NCI-H460 (cell line): Measurements from ENCODE around the gene STX16. TPM values are rescaled to one million over a fixed set of nuclear protein-coding genes. Genes with fewer than 3 reads are reported as not detected.
A peak's percentile ranks its signal among the peaks of the same experiment; 100 is the strongest.

Experiments used
- DNase-seq: peaks from one replicate; pipeline ENCODE4 v3.0.0-alpha.2; 2016; ENCODE audit warnings: low read depth; ENCODE audit errors: extremely low read depth
- total RNA-seq: library from RNA; depleted of rRNA; stranded (reverse); fragments of >200 nt; shearing (Covaris generic); gene quantifications from 2 replicates; pipeline ENCODE4 v1.2.3, GENCODE V29; 2014

The STX16 gene
- total RNA-seq, 1 experiment from 2014 or later: 20.5 TPM

GRCh38 chr20:58651946-58652605 lies 993 bp downstream of the STX16 start:
- DNase-seq: peak; percentile 33

GRCh38 chr20:58652606-58653294 lies 1.7 kb downstream of the STX16 start:
- DNase-seq: peak; percentile 4

GRCh38 chr20:58654337-58654736 lies 3.3 kb downstream of the STX16 start:
- no peak for DNase-seq

- no peak for DNase-seq
Measured at GRCh38 chr20:58655328-58656107, 4.4 kb downstream of the STX16 start.

- no peak for DNase-seq
Measured at GRCh38 chr20:58656831-58657230, 5.7 kb downstream of the STX16 start.

- no peak for DNase-seq
Measured at GRCh38 chr20:58657262-58657661, 6.2 kb downstream of the STX16 start.

- DNase-seq: no peak
Measured at GRCh38 chr20:58657986-58658385, 6.9 kb downstream of the STX16 start.

- no peak for DNase-seq
Measured at GRCh38 chr20:58658760-58659159, 7.7 kb downstream of the STX16 start.

- no peak for DNase-seq
Measured at GRCh38 chr20:58659841-58660240, 8.8 kb downstream of the STX16 start.

- DNase-seq: no peak
Measured at GRCh38 chr20:58660855-58661597, 9.9 kb downstream of the STX16 start.

- DNase-seq: no peak
Measured at GRCh38 chr20:58661598-58662473, 10.8 kb downstream of the STX16 start.

- no peak for DNase-seq
Measured at GRCh38 chr20:58664331-58664730, 13.2 kb downstream of the STX16 start.

- DNase-seq: no peak
Measured at GRCh38 chr20:58664883-58665282, 13.8 kb downstream of the STX16 start.

GRCh38 chr20:58665606-58666005 lies 14.5 kb downstream of the STX16 start:
- no peak for DNase-seq

GRCh38 chr20:58666702-58667101 lies 15.6 kb downstream of the STX16 start:
- DNase-seq: no peak

GRCh38 chr20:58667975-58668374 lies 16.9 kb downstream of the STX16 start:
- no peak for DNase-seq

- no peak for DNase-seq
Measured at GRCh38 chr20:58668901-58669286, 17.8 kb downstream of the STX16 start.

- DNase-seq: no peak
Measured at GRCh38 chr20:58669287-58670006, 18.4 kb downstream of the STX16 start.

- no peak for DNase-seq
Measured at GRCh38 chr20:58670102-58670501, 19.0 kb downstream of the STX16 start.
